SH-SY5Y (cell line): ENCODE data around the gene ZHX3.

Experiments used
- GATA2 ChIP-seq: IDR thresholded peaks from 2 replicates; pipeline ENCODE4 v1.6.1; 2011; ENCODE audit warnings: mild to moderate bottlenecking, low read depth, low read length
- GATA3 ChIP-seq: IDR thresholded peaks from 2 replicates; pipeline ENCODE4 v1.6.1; 2011; ENCODE audit warnings: low read depth, mild to moderate bottlenecking, low read length, moderate library complexity

DNA sequence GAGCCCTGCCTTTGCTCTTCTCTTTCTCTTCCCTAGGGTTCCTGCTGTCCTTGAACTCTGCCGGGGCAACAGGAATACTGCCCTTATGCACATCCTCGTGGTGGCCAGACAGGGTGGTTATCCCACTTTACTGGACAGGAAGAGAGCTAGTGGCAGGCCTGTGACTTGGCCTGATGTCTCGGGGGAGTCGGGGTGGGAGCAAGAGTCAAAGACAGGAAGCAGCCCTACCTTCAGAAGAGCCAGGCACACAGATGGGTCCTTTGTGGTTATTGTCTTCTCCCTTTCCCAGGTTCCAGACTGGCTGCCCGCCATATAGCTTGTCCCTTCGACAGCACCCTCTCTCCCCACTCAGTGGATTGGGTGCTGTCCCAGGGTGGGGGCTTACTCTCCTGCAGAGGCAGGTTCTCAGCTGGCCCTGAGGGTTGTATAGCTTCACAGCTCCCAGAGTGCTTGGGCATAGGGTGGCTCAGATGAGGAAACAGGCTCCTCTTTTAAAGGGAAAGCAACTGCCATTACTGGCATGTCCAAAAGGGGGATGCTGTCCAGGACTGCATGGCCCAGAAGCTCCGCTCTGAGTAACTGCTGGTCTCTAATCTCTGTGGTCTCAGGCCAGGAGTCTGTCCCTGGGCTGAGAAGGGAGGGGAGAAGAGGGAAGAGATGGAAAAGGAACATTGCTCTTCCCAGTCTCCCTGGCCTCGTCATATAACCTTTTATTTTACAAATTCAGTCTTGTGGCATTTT, 162.9 kb downstream of the ZHX3 start:
- TF ChIP-seq GATA3, result no peak
- no peak for TF ChIP-seq GATA2
